HEK293 (cell line): Measurements from ENCODE around the gene C22orf15.

Experiments
- GLI4 ChIP-seq: fragments of 450-650 bp; formaldehyde crosslinking; IDR thresholded peaks from 2 replicates; pipeline ENCODE4 v1.5.1; 2016; ENCODE audit warnings: missing biosample characterization, missing genetic modification characterization
- HOXC10 ChIP-seq: sonication (generic); formaldehyde crosslinking; IDR thresholded peaks from 2 replicates; pipeline ENCODE4 v1.8.1; 2023; ENCODE audit warnings: mild to moderate bottlenecking, missing genetic modification reagents
- MZF1 ChIP-seq: fragments of 450-650 bp; formaldehyde crosslinking; IDR thresholded peaks from 2 replicates; pipeline ENCODE4 v1.5.1; 2017; ENCODE audit warnings: missing biosample characterization, missing genetic modification characterization, borderline replicate concordance
- PRDM1 ChIP-seq: fragments of 450-650 bp; formaldehyde crosslinking; IDR thresholded peaks from 2 replicates; pipeline ENCODE4; 2016; ENCODE audit warnings: missing biosample characterization, missing genetic modification characterization
- REST ChIP-seq: fragments of 450-650 bp; formaldehyde crosslinking; IDR thresholded peaks from 2 replicates; pipeline ENCODE4 v1.5.1; 2016; ENCODE audit warnings: missing biosample characterization, missing genetic modification characterization
- SP2 ChIP-seq: fragments of 450-650 bp; formaldehyde crosslinking; IDR thresholded peaks from 2 replicates; pipeline ENCODE4 v1.5.1; 2016; ENCODE audit warnings: missing biosample characterization, missing genetic modification characterization
- ZFP37 ChIP-seq: fragments of 450-650 bp; formaldehyde crosslinking; IDR thresholded peaks from 2 replicates; pipeline ENCODE4 v1.5.1; 2016; ENCODE audit warnings: missing biosample characterization, missing genetic modification characterization
- ZIC2 ChIP-seq: fragments of 450-650 bp; formaldehyde crosslinking; IDR thresholded peaks from 2 replicates; pipeline ENCODE4 v1.5.1; 2016; ENCODE audit warnings: missing biosample characterization, missing genetic modification characterization
- ZNF138 ChIP-seq: fragments of 450-650 bp; formaldehyde crosslinking; IDR thresholded peaks from 2 replicates; pipeline ENCODE4 v1.5.1; 2016; ENCODE audit warnings: missing biosample characterization, missing genetic modification characterization, borderline replicate concordance
- ZNF155 ChIP-seq: fragments of 450-650 bp; formaldehyde crosslinking; IDR thresholded peaks from 2 replicates; pipeline ENCODE4 v1.5.1; 2016; ENCODE audit warnings: missing biosample characterization, missing genetic modification characterization
- ZNF16 ChIP-seq: fragments of 450-650 bp; formaldehyde crosslinking; IDR thresholded peaks from 2 replicates; pipeline ENCODE4 v1.5.1; 2016; ENCODE audit warnings: low read depth, missing biosample characterization, missing genetic modification characterization
- ZNF174 ChIP-seq: fragments of 450-650 bp; formaldehyde crosslinking; IDR thresholded peaks from 2 replicates; pipeline ENCODE4 v1.5.0; 2017; ENCODE audit warnings: missing biosample characterization, mild to moderate bottlenecking, missing genetic modification characterization
- ZNF23 ChIP-seq: fragments of 450-650 bp; formaldehyde crosslinking; IDR thresholded peaks from 2 replicates; pipeline ENCODE4 v1.5.1; 2016; ENCODE audit warnings: missing biosample characterization, missing genetic modification characterization, borderline replicate concordance
- ZNF24 ChIP-seq: fragments of 450-650 bp; formaldehyde crosslinking; IDR thresholded peaks from 2 replicates; pipeline ENCODE4 v1.5.1; 2016; ENCODE audit warnings: missing biosample characterization, missing genetic modification characterization
- ZNF248 ChIP-seq: fragments of 450-650 bp; formaldehyde crosslinking; IDR thresholded peaks from 2 replicates; pipeline ENCODE4 v1.5.1; 2017; ENCODE audit warnings: missing biosample characterization, missing genetic modification characterization
- ZNF311 ChIP-seq: fragments of 450-650 bp; formaldehyde crosslinking; IDR thresholded peaks from 2 replicates; pipeline ENCODE4 v1.5.1; 2017; ENCODE audit warnings: missing biosample characterization, missing genetic modification characterization, borderline replicate concordance
- ZNF37A ChIP-seq: fragments of 450-650 bp; IDR thresholded peaks from 2 replicates; pipeline ENCODE4 v1.5.1; 2018; ENCODE audit warnings: missing biosample characterization, missing genetic modification characterization
- ZNF394 ChIP-seq: fragments of 450-650 bp; formaldehyde crosslinking; IDR thresholded peaks from 2 replicates; pipeline ENCODE4 v1.5.1; 2016; ENCODE audit warnings: missing biosample characterization, missing genetic modification characterization, mild to moderate bottlenecking, moderate library complexity, borderline replicate concordance
- ZNF426 ChIP-seq: fragments of 450-650 bp; formaldehyde crosslinking; IDR thresholded peaks from 2 replicates; pipeline ENCODE4 v1.5.1; 2017; ENCODE audit warnings: missing biosample characterization, missing genetic modification characterization, mild to moderate bottlenecking, inconsistent platforms, moderate library complexity
- ZNF513 ChIP-seq: fragments of 450-650 bp; IDR thresholded peaks from 2 replicates; pipeline ENCODE4 v1.5.1; 2018; ENCODE audit warnings: missing biosample characterization, missing genetic modification characterization
- ZNF530 ChIP-seq: fragments of 450-650 bp; formaldehyde crosslinking; IDR thresholded peaks from 2 replicates; pipeline ENCODE4 v1.5.1; 2016; ENCODE audit warnings: low read depth, missing biosample characterization, missing genetic modification characterization
- ZNF544 ChIP-seq: fragments of 450-650 bp; formaldehyde crosslinking; IDR thresholded peaks from 2 replicates; pipeline ENCODE4 v1.5.0; 2017; ENCODE audit warnings: missing biosample characterization, missing genetic modification characterization
- ZNF549 ChIP-seq: fragments of 450-650 bp; IDR thresholded peaks from 2 replicates; pipeline ENCODE4 v1.5.1; 2018; ENCODE audit warnings: missing biosample characterization, missing genetic modification characterization, mild to moderate bottlenecking, inconsistent platforms, moderate library complexity
- ZNF561 ChIP-seq: fragments of 450-650 bp; IDR thresholded peaks from 2 replicates; pipeline ENCODE4 v1.5.1; 2018; ENCODE audit warnings: missing biosample characterization, missing genetic modification characterization, borderline replicate concordance
- ZNF623 ChIP-seq: fragments of 450-650 bp; formaldehyde crosslinking; IDR thresholded peaks from 2 replicates; pipeline ENCODE4 v1.5.1; 2016; ENCODE audit warnings: missing biosample characterization, missing genetic modification characterization
- ZNF654 ChIP-seq: fragments of 450-650 bp; formaldehyde crosslinking; IDR thresholded peaks from 2 replicates; pipeline ENCODE4 v1.5.1; 2016; ENCODE audit warnings: low read depth, missing biosample characterization, missing genetic modification characterization
- ZNF664 ChIP-seq: fragments of 450-650 bp; formaldehyde crosslinking; IDR thresholded peaks from 2 replicates; pipeline ENCODE4 v1.5.1; 2016; ENCODE audit warnings: missing biosample characterization, missing genetic modification characterization
- ZNF670 ChIP-seq: fragments of 450-650 bp; formaldehyde crosslinking; IDR thresholded peaks from 2 replicates; pipeline ENCODE4 v1.5.1; 2016; ENCODE audit warnings: missing biosample characterization, missing genetic modification characterization, low read depth
- ZNF76 ChIP-seq: fragments of 450-650 bp; formaldehyde crosslinking; IDR thresholded peaks from 2 replicates; pipeline ENCODE4; 2016; ENCODE audit warnings: low read depth, missing biosample characterization, missing genetic modification characterization, borderline replicate concordance
- ZNF837 ChIP-seq: fragments of 450-650 bp; formaldehyde crosslinking; IDR thresholded peaks from 2 replicates; pipeline ENCODE4 v1.5.1; 2016; ENCODE audit warnings: missing biosample characterization, missing genetic modification characterization
- TF ChIP-seq, protein P1 (sequence below): fragments of 450-650 bp; formaldehyde crosslinking; IDR thresholded peaks from 2 replicates; pipeline ENCODE4 v1.5.1; 2016; ENCODE audit warnings: missing biosample characterization, missing genetic modification characterization
- TF ChIP-seq, protein P2 (sequence below): fragments of 450-650 bp; formaldehyde crosslinking; IDR thresholded peaks from 2 replicates; pipeline ENCODE4; 2016; ENCODE audit warnings: missing biosample characterization, missing genetic modification characterization

The C22orf15 gene

GRCh38 chr22:23767673-23768548 lies 5.1 kb downstream of the C22orf15 start, which contains the start of gene CHCHD10 (continued):
- TF ChIP-seq ZNF837: no peak
- no peak for TF ChIP-seq ZNF37A
- TF ChIP-seq HOXC10: no peak
- TF ChIP-seq ZNF549: no peak
- no peak for TF ChIP-seq ZNF16 (tag by site-specific recombination)
- no peak for TF ChIP-seq ZNF155
- no peak for TF ChIP-seq GLI4 (tag by site-specific recombination)
- no peak for TF ChIP-seq ZNF23
- TF ChIP-seq ZNF311 (tag by site-specific recombination): no peak
- TF ChIP-seq ZNF670: no peak
- TF ChIP-seq ZNF76 (tag by site-specific recombination): 0 out of 2 replicates have a peak, but pooled peaks have one; percentile 24
- no peak for TF ChIP-seq ZNF664 (tag by site-specific recombination)
- no peak for TF ChIP-seq ZNF394 (tag by site-specific recombination)
- TF ChIP-seq, protein P1, sequence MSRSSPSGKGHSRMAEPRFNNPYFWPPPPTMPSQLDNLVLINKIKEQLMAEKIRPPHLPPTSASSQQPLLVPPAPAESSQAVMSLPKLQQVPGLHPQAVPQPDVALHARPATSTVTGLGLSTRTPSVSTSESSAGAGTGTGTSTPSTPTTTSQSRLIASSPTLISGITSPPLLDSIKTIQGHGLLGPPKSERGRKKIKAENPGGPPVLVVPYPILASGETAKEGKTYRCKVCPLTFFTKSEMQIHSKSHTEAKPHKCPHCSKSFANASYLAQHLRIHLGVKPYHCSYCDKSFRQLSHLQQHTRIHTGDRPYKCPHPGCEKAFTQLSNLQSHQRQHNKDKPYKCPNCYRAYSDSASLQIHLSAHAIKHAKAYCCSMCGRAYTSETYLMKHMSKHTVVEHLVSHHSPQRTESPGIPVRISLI: no peak
- 0 out of 2 replicates have a peak, but pooled peaks have one; percentile 7 for TF ChIP-seq ZNF623
- TF ChIP-seq ZNF544 (tag by site-specific recombination): no peak
- TF ChIP-seq ZNF24: 0 out of 2 replicates have a peak, but pooled peaks have one; percentile 11
- no peak for TF ChIP-seq ZNF138 (tag by site-specific recombination)
- no peak for TF ChIP-seq MZF1
- peak; percentile 61 for TF ChIP-seq ZIC2
- TF ChIP-seq REST: no peak
- no peak for TF ChIP-seq ZNF426
- TF ChIP-seq ZNF513 (tag by site-specific recombination): no peak
- TF ChIP-seq ZNF654: peak; percentile 67
- TF ChIP-seq ZNF530 (tag by site-specific recombination): no peak
- no peak for TF ChIP-seq PRDM1
- TF ChIP-seq ZFP37 (tag by site-specific recombination): 0 out of 2 replicates have a peak, but pooled peaks have one; percentile 69
- peak; percentile 81 for TF ChIP-seq SP2
- no peak for TF ChIP-seq ZNF248 (tag by site-specific recombination)
- no peak for TF ChIP-seq ZNF174 (tag by site-specific recombination)
- TF ChIP-seq, protein P2, sequence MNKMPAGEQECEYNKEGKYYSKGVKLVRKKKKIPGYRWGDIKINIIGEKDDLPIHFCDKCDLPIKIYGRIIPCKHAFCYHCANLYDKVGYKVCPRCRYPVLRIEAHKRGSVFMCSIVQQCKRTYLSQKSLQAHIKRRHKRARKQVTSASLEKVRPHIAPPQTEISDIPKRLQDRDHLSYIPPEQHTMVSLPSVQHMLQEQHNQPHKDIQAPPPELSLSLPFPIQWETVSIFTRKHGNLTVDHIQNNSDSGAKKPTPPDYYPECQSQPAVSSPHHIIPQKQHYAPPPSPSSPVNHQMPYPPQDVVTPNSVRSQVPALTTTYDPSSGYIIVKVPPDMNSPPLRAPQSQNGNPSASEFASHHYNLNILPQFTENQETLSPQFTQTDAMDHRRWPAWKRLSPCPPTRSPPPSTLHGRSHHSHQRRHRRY (tag by site-specific recombination): no peak
- TF ChIP-seq ZNF561 (tag by site-specific recombination): peak; percentile 30; the same call in 1 of the 2 replicates
